Stimulated activated CD8-positive, alpha-beta memory T cell treated with anti-CD3 and anti-CD28 coated beads, Interleukin-12 subunit alpha, Interleukin-12 subunit beta, amount 100 ng/mL, for 24 hours (primary cell): Measurements from ENCODE around the gene DYNLRB2.

Source experiments
- DNase-seq: peaks from one replicate; pipeline ENCODE4 v3.0.0-alpha.2; 2020; ENCODE audit errors: extremely low read depth

The DYNLRB2 gene

GRCh38 chr16:80599466-80599865 is 58.7 kb downstream of the DYNLRB2 start:
- DNase-seq, result no peak
